ENCODE measurements around the gene SPP1. TPM values are rescaled to one million over a fixed set of nuclear protein-coding genes. Genes with fewer than 3 reads are reported as not detected.

The SPP1 gene
- polyA plus RNA-seq, 3 donors: 0.08 TPM; not detected in 2

- Mint-ChIP-seq H3K27me3 (ENCODE audit: low read depth in 3 of 3) (peaks cover 7 to 9% (median 7%) of the 10 kb centered on the region in 3 donors), H3K36me3 (no peaks in the 10 kb centered on the region), H3K4me1 (no peaks in the 10 kb centered on the region), H3K27ac (no peak overlapping the region), H3K4me3 (no peak overlapping the region), H3K9me3 (no peaks in the 10 kb centered on the region)
- H3K4me2 ChIP-seq (replicated peaks; ENCODE audit: extremely low read depth, low read length, poor library complexity, severe bottlenecking): no peak overlapping the region
- DNase-seq: no peak
- H2AFZ ChIP-seq (ENCODE audit: insufficient read depth, low read depth, low read length, poor library complexity, severe bottlenecking): no peak overlapping the region
- intact Hi-C loops (cut with micrococcal nuclease): no loop called here
- no peaks in the 10 kb centered on the region for H3K36me3 ChIP-seq (replicated peaks in 1 of 2; ENCODE audit: control insufficient read depth in 1 of 2, insufficient read depth in 2 of 2, low read length in 2 of 2)
- no peaks in the 10 kb centered on the region for H3K4me1 ChIP-seq (ENCODE audit: control insufficient read depth in 1 of 2, insufficient read depth in 2 of 2, low read length in 2 of 2)
- no peaks in the 10 kb centered on the region for H3K9me3 ChIP-seq (replicated peaks in 1 of 2; ENCODE audit: control insufficient read depth in 1 of 2, insufficient read depth in 1 of 2, low read length in 2 of 2)
- no peak overlapping the region for H3K4me3 ChIP-seq (replicated peaks in 1 of 3; ENCODE audit: low read depth in 2 of 3, low read length in 3 of 3)
- H3K79me2 ChIP-seq (ENCODE audit: insufficient read depth, low read length): no peaks in the 10 kb centered on the region
- no peaks in the 10 kb centered on the region for H4K20me1 ChIP-seq (ENCODE audit: insufficient read depth, low read length)
- H3K27ac ChIP-seq (ENCODE audit: low read depth in 1 of 2, low read length in 2 of 2): no peak overlapping the region
- H3K27me3 ChIP-seq (ENCODE audit: control insufficient read depth in 2 of 2, insufficient read depth in 2 of 2, low read length in 2 of 2): no peaks in the 10 kb centered on the region
- WGBS (ENCODE audit: insufficient coverage): 100% methylated on average over 4 of the region's 9 CpGs
- TF ChIP-seq CTCF (IDR thresholded peaks at IDR 0.05): no peak
- no peak overlapping the region for H3K9ac ChIP-seq (ENCODE audit: insufficient read depth, low read length, poor library complexity, severe bottlenecking)
Observed at GRCh38 chr4:87966095-87966496, 9.4 kb upstream of the SPP1 start.

- no peak overlapping the region for H3K4me2 ChIP-seq (replicated peaks; ENCODE audit: extremely low read depth, low read length, poor library complexity, severe bottlenecking)
- no peaks in the 10 kb centered on the region for H3K9me3 Mint-ChIP-seq
- peaks cover 7 to 9% (median 7%) of the 10 kb centered on the region in 3 donors for H3K27me3 Mint-ChIP-seq (ENCODE audit: low read depth in 3 of 3)
- no peaks in the 10 kb centered on the region for H3K36me3 ChIP-seq (replicated peaks in 1 of 2; ENCODE audit: control insufficient read depth in 1 of 2, insufficient read depth in 2 of 2, low read length in 2 of 2)
- H3K4me3 ChIP-seq (replicated peaks in 1 of 3; ENCODE audit: low read depth in 2 of 3, low read length in 3 of 3): no peak overlapping the region
- H3K27ac Mint-ChIP-seq: no peak overlapping the region
- no peaks in the 10 kb centered on the region for H4K20me1 ChIP-seq (ENCODE audit: insufficient read depth, low read length)
- H3K27ac ChIP-seq (ENCODE audit: low read depth in 1 of 2, low read length in 2 of 2): no peak overlapping the region
- H3K9ac ChIP-seq (ENCODE audit: insufficient read depth, low read length, poor library complexity, severe bottlenecking): no peak overlapping the region
- H3K9me3 ChIP-seq (replicated peaks in 1 of 2; ENCODE audit: control insufficient read depth in 1 of 2, insufficient read depth in 1 of 2, low read length in 2 of 2): no peaks in the 10 kb centered on the region
- whole genome bisulfite sequencing (ENCODE audit: insufficient coverage): 97% methylated on average over 8 of the region's 8 CpGs
- TF ChIP-seq CTCF (IDR thresholded peaks at IDR 0.05): no peak
- intact Hi-C loops (cut with micrococcal nuclease): no loop called here
- no peak for DNase-seq
- H3K79me2 ChIP-seq (ENCODE audit: insufficient read depth, low read length): no peaks in the 10 kb centered on the region
- no peaks in the 10 kb centered on the region for H3K36me3 Mint-ChIP-seq
- no peaks in the 10 kb centered on the region for H3K4me1 Mint-ChIP-seq
- peaks cover 0 to 4% of the 10 kb centered on the region in 2 donors for H3K27me3 ChIP-seq (ENCODE audit: control insufficient read depth in 2 of 2, insufficient read depth in 2 of 2, low read length in 2 of 2)
- H2AFZ ChIP-seq (ENCODE audit: insufficient read depth, low read depth, low read length, poor library complexity, severe bottlenecking): no peak overlapping the region
- H3K4me3 Mint-ChIP-seq: no peak overlapping the region
- H3K4me1 ChIP-seq (ENCODE audit: control insufficient read depth in 1 of 2, insufficient read depth in 2 of 2, low read length in 2 of 2): no peaks in the 10 kb centered on the region
Observed at GRCh38 chr4:87967193-87967592, 8.3 kb upstream of the SPP1 start.

All from CD14-positive monocyte (primary cell).